Skeletal muscle tissue (tissue), 4 donors: ENCODE measurements around the gene CSF2RB. TPM values are rescaled to one million over a fixed set of nuclear protein-coding genes. Genes with fewer than 3 reads are reported as not detected.

Experiments
- H3K27ac ChIP-seq: one replicate; pipeline ENCODE4 v1.7.0; 2013; ENCODE audit warnings: mild to moderate bottlenecking, low read depth, low read length, inconsistent platforms
- H3K27me3 ChIP-seq, 3 donors: one replicate each; pipeline ENCODE4 v1.7.0; 2013; ENCODE audit warnings: low read length in 3 of 3; ENCODE audit not compliant: control insufficient read depth in 3 of 3, insufficient read depth in 3 of 3
- H3K36me3 ChIP-seq, 3 donors: one replicate each; pipeline ENCODE4 v1.7.0; 2013; ENCODE audit warnings: low read length in 3 of 3; ENCODE audit not compliant: control insufficient read depth in 3 of 3, insufficient read depth in 3 of 3
- H3K4me1 ChIP-seq, 3 donors: one replicate each; pipeline ENCODE4 v1.7.0; 2013; ENCODE audit warnings: low read length in 3 of 3, mild to moderate bottlenecking in 3 of 3; ENCODE audit not compliant: control insufficient read depth in 3 of 3, insufficient read depth in 3 of 3
- H3K4me3 ChIP-seq, 3 donors: one replicate each; pipeline ENCODE4 v1.7.0; 2013; ENCODE audit warnings: low read length in 3 of 3
- H3K9ac ChIP-seq, 3 donors: one replicate each; pipeline ENCODE4 v1.7.0; 2013; ENCODE audit warnings: low read length in 3 of 3, mild to moderate bottlenecking in 3 of 3, moderate library complexity in 2 of 3, low read depth in 1 of 3
- H3K9me3 ChIP-seq, 3 donors: one replicate each; pipeline ENCODE4 v1.7.0; 2013; ENCODE audit warnings: low read length in 3 of 3; ENCODE audit not compliant: control insufficient read depth in 3 of 3
- total RNA-seq: library from RNA; depleted of rRNA; stranded (reverse); fragments of >200 nt; gene quantifications from one replicate; pipeline ENCODE4 v1.2.3, GENCODE V29; 2014
- donor health status: Osteomylitis.

CSF2RB gene
- total RNA-seq, 1 donor from 2014 or later, result 2.6 TPM

GRCh38 chr22:36958366-36958765 is 44.9 kb downstream of the CSF2RB start:
- Histone ChIP-seq H3K27ac (no peak overlapping the region), H3K4me3 (no peak overlapping the region), H3K27me3 (peaks cover 21 to 36% (median 22%) of the 10 kb centered on the region in 3 donors), H3K36me3 (no peaks in the 10 kb centered on the region), H3K4me1 (no peaks in the 10 kb centered on the region), H3K9ac (no peak overlapping the region), H3K9me3 (no peaks in the 10 kb centered on the region)

GRCh38 chr22:36961626-36962025 is 48.2 kb downstream of the CSF2RB start:
- no peaks in the 10 kb centered on the region for H3K4me1 ChIP-seq
- no peak overlapping the region for H3K4me3 ChIP-seq
- H3K27me3 ChIP-seq, result peaks cover 11 to 32% (median 16%) of the 10 kb centered on the region in 3 donors
- no peaks in the 10 kb centered on the region for H3K9me3 ChIP-seq
- no peaks in the 10 kb centered on the region for H3K36me3 ChIP-seq
- no peak overlapping the region for H3K9ac ChIP-seq
- H3K27ac ChIP-seq, result no peak overlapping the region

- no peaks in the 10 kb centered on the region for H3K4me1 ChIP-seq
Observed at GRCh38 chr22:36963302-36963701, 49.9 kb downstream of the CSF2RB start.

GRCh38 chr22:36964106-36964505 is 50.7 kb downstream of the CSF2RB start:
- H3K27ac ChIP-seq, result no peak overlapping the region
- peaks cover 11 to 26% (median 16%) of the 10 kb centered on the region in 3 donors for H3K27me3 ChIP-seq
- H3K4me3 ChIP-seq, result no peak overlapping the region
- no peak overlapping the region for H3K9ac ChIP-seq
- H3K36me3 ChIP-seq, result no peaks in the 10 kb centered on the region
- no peaks in the 10 kb centered on the region for H3K4me1 ChIP-seq
- no peaks in the 10 kb centered on the region for H3K9me3 ChIP-seq

More at GRCh38 chr22:36963302-36963701, 49.9 kb downstream of the CSF2RB start:
- no peak overlapping the region for H3K4me3 ChIP-seq
- peaks cover 11 to 32% (median 16%) of the 10 kb centered on the region in 3 donors for H3K27me3 ChIP-seq
- H3K36me3 ChIP-seq, result no peaks in the 10 kb centered on the region
- no peak overlapping the region for H3K27ac ChIP-seq
- H3K9ac ChIP-seq, result no peak overlapping the region
- no peaks in the 10 kb centered on the region for H3K9me3 ChIP-seq

GRCh38 chr22:36965696-36966095 is 52.3 kb downstream of the CSF2RB start:
- no peaks in the 10 kb centered on the region for H3K4me1 ChIP-seq
- H3K4me3 ChIP-seq, result no peak overlapping the region
- peaks cover 5 to 13% (median 7%) of the 10 kb centered on the region in 3 donors for H3K27me3 ChIP-seq
- H3K27ac ChIP-seq, result no peak overlapping the region
- H3K36me3 ChIP-seq, result no peaks in the 10 kb centered on the region
- no peak overlapping the region for H3K9ac ChIP-seq
- no peaks in the 10 kb centered on the region for H3K9me3 ChIP-seq

- Histone ChIP-seq H3K4me3 (no peak overlapping the region), H3K9ac (no peak overlapping the region), H3K27me3 (peaks cover 0 to 7% (median 0%) of the 10 kb centered on the region in 3 donors), H3K27ac (no peak overlapping the region), H3K9me3 (no peaks in the 10 kb centered on the region), H3K4me1 (no peaks in the 10 kb centered on the region), H3K36me3 (no peaks in the 10 kb centered on the region)
Observed at GRCh38 chr22:36966851-36967540, 53.6 kb downstream of the CSF2RB start.

- H3K9me3 ChIP-seq, result no peaks in the 10 kb centered on the region
- no peaks in the 10 kb centered on the region for H3K36me3 ChIP-seq
- H3K27me3 ChIP-seq, result peaks cover 0 to 5% (median 0%) of the 10 kb centered on the region in 3 donors
- H3K4me1 ChIP-seq, result no peaks in the 10 kb centered on the region
- no peak overlapping the region for H3K9ac ChIP-seq
- H3K27ac ChIP-seq, result no peak overlapping the region
- H3K4me3 ChIP-seq, result no peak overlapping the region
Observed at GRCh38 chr22:36968249-36968964, 55.0 kb downstream of the CSF2RB start.

- no peaks in the 10 kb centered on the region for H3K9me3 ChIP-seq
- no peak overlapping the region for H3K4me3 ChIP-seq
- H3K27ac ChIP-seq, result no peak overlapping the region
- H3K27me3 ChIP-seq, result no peaks in the 10 kb centered on the region
- H3K9ac ChIP-seq, result no peak overlapping the region
- no peaks in the 10 kb centered on the region for H3K4me1 ChIP-seq
- no peaks in the 10 kb centered on the region for H3K36me3 ChIP-seq
Observed at GRCh38 chr22:36971341-36972125, 58.1 kb downstream of the CSF2RB start.

GRCh38 chr22:36976606-36977005 is 63.2 kb downstream of the CSF2RB start:
- peaks cover 3 to 8% (median 4%) of the 10 kb centered on the region in 3 donors for H3K4me1 ChIP-seq
- H3K4me3 ChIP-seq, result no peak overlapping the region
- H3K9ac ChIP-seq, result no peak overlapping the region
- no peaks in the 10 kb centered on the region for H3K36me3 ChIP-seq
- peaks cover 0 to 19% (median 4%) of the 10 kb centered on the region in 3 donors for H3K27me3 ChIP-seq
- no peaks in the 10 kb centered on the region for H3K9me3 ChIP-seq
- H3K27ac ChIP-seq, result no peak overlapping the region
